ENCODE measurements around the gene PCYOX1L.
A peak's percentile ranks its signal among the peaks of the same experiment; 100 is the strongest.

PCYOX1L gene

DNA sequence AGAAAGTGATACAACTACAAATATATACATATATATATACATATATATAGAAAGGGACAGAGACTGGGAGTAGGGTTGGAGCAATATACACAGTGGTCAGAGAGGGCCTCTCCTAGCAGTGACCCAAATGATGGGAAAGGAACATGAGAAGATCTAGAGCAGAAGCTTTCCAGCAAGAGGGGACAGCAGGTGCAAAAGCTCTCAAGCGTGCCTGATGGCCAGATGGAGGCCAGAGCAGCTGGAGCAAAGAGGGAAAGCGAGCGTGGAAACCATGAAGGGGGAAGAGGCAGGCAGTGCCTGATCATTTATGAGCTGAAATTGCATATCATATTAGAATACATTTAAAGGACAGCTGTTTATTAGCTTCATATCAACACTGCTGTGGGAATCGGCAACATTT is 20.1 kb upstream of the PCYOX1L start:
- no peak for DNase-seq (ENCODE audit: low read depth)

DNA sequence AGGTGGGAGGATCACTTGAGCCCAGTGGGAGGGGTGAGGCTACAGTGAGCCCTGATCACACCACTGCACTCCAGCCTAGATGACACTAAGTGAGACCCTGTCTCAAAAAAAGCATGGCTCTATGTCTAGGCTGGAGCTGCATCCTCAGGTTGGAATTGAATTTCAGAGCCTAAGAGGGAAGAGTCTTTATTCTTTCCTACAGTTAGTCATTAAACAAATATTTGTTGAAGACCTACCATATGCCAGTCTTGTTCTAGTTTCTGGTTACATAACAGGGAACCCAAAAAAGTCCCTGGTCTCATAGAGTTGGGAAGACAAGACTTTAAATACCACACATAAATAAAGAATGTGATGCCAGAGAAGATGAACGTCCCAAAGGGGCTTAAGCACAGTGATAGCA is 19.5 kb upstream of the PCYOX1L start:
- DNase-seq (ENCODE audit: low read depth), result no peak

DNA sequence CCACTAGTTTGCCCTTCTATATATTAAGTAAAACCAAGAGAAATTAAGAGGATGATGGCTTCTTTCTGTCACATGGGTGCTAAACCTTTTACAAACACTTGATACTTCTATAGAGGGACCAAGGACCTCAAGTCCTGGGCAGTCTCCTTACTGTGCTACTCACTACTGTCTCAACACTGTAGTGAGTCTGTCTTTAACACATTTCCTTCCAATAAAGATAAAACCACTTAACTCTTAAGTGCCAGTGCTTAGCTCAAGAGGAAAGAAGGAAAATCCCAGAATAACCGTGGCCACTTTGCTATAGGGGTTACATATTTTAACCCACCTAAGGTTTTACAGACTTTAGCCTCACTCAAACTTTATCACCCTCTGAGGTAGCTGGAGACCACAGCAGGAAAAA is 16.9 kb upstream of the PCYOX1L start:
- no peak for DNase-seq (ENCODE audit: low read depth)

DNA sequence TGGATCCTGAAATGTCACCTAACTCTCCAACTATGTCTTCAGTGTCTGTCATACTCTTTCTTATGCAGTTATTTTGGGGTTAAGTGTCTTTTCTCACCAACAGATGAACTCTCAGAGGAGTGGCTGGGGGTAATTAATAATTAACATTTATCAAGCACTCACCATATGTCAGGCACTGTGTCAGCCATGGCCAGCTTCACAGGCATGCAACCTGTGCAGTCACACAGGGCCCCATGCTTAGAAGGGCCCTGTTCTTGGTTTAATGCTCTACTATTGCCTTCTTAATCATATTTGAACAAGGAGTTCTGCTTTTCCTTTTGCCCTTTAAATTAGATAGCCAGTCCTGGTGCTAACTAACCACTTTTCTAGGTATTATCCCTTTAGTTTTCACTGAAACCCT is 16.0 kb upstream of the PCYOX1L start:
- DNase-seq (ENCODE audit: low read depth), result no peak

DNA sequence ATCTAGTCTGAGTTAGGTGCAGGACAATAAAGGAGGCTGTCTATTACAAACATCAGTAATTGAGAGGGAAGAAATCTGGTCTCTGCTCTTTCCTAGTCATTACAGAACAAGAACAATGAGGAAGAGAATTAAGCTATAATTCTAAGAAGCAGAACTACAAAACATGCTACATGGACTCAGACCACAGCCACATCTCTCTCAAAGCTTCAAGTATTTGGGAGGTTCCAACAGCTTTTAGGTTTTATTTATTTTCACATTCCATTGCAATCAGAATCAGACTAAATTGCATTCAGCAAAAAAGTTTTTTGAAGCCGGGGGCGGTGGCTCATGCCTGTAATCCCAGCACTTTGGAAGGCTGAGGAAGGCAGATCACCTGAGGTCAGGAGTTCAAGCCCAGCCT is 13.7 kb upstream of the PCYOX1L start:
- DNase-seq (ENCODE audit: low read depth), result no peak

DNA sequence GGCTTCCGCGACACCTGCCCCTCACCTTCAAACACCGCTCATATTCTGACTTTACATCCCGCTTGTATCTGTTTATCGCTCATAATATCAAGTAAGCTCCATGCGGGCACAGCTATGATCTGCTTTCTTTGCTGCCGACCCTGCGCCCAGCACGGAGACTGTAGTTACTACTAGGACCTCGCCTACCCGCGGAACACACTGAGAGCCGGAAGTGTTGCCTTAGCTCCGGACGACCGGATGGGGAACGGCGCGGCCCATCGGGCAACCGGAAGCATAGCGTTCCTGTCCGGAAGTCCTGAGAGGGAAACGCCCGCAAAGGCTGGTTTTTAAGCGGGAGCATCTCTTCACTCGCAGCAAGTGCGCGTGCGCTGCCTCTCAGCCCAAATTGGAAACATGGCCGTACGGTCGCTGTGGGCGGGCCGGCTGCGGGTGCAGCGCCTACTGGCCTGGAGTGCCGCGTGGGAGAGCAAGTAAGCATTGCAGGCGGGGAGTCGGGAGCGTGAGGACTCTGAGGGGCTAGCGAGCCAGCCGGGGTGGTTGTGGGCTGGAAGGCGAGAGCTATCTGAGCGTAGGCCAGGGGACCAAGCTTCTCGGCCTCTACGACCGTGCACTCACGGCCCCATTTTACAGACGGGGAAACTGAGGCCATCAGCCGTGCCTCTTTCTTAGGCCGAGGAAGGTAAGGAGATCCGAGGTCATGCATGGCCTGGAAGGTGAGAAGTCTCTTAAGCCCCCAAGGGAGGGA is 12.5 kb upstream of the PCYOX1L start, which contains the start of gene GRPEL2:
TSS of gene GRPEL2 (plus strand) at position 353 of the 745 bp plus-strand sequence. CDS start at position 394, 41 bp downstream.
- DNase-seq (ENCODE audit: low read depth), result peak; percentile 97

DNA sequence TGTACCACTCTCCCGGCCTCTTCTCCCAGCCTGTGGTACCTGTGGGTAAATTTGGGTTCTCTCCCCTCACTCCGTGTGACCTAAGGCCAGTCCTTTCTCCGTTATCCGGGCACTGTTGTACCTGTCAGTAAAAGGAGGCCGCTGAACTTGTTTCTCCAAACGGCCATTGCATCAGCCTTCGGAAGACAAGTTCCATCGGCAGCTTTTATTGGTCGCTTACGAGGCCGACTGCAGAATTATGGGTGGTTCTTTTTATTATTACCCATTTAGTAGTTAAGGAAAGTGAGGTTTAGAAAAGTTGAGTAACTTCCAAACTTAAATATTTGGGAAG is 12.0 kb upstream of the PCYOX1L start:
- peak; percentile 29 for DNase-seq (ENCODE audit: low read depth)

DNA sequence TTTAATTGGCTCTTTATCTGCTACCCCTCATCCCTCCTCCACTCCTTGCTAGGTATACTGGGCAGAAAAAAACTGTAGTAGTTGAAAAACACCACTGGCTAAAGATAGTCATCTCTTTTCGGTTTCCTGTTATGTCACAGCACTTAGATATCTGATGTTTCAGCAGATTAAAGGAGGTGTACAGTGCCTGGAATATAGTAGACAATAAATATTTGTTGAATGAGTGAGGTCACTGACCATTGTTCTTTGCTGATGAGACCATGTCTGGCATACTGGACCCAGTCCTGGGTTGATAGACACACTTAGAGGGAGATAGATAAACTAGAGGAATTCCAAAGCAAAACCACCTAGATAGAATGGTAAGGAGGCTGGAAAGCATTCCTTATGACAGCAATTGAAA is 9.3 kb upstream of the PCYOX1L start:
- DNase-seq (ENCODE audit: low read depth), result no peak

DNA sequence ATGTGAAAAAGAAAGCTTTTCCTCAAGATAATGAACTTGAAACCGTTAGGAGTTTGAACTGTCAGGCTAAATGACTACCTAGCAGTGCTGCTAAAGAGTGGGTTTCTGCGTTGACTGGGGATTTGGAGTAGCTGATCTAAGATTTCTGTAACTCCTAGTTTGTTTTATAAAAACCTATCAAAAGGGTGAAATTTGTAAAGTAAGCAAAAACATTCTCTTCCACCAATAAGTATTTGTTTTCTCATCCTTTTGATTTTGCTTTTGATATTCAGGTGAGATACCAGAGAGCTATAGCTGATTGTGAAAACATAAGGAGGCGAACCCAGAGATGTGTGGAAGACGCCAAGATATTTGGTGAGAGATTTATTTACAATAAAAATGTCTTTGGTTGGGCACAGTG is 8.5 kb upstream of the PCYOX1L start:
- DNase-seq (ENCODE audit: low read depth), result no peak

DNA sequence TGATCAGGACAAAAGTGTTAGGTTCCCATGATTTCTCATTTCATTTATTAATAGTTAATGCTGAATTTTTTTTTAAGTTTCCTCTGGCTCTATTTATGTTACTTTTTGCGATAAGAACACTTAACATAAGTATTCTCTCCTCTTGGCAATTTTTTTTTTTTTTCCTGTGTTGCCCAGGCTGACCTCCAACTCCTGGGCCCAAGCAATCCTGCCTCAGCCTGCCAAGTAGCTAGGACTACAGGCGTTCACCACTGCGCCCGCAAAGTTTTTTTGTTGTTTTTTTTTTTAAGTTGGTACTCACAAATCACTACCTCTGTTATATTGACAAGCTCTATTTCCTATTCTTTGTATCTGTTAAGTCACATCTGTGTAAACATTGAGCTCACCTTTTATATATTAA is 5.7 kb upstream of the PCYOX1L start:
- DNase-seq (ENCODE audit: low read depth), result no peak

DNA sequence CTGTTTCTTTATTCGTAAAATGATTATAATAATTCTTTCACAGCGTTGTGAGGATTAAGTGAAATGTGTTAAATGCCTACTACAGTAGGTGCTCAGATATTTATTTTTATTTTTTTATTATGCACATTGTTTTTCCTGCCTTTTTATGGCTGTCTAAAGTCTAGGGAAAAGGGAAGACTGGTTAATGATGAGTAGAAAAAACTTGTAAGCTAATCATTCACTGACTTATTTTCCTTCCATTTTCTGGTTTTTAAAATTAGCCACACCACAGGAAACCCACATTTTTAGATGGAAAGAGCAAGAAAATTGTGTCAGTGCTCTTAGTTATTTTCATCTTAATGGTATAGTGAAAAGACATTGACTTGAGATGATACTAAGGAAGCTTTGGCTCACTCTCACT is 3.9 kb upstream of the PCYOX1L start:
- no peak for DNase-seq (ENCODE audit: low read depth)

DNA sequence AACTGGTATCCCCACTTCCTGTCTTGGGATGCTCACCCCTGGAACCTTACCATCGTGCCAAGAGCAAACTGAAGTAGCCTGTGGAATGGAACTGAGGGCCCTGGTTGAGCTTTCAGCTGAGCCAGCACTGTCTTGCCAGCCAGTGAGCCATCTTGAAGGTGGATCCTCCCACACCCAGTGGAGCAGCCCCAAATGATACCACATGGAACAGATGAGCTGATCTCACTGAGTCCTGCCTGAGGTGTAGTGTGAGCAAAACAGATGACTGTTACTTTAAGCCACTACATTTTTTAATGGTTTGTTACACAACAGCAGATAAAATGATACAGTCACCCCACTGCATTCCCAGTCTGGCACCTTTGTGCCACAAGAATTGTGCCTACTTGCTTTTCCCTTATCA is 2.2 kb upstream of the PCYOX1L start:
- peak; percentile 8 for DNase-seq (ENCODE audit: low read depth)

DNA sequence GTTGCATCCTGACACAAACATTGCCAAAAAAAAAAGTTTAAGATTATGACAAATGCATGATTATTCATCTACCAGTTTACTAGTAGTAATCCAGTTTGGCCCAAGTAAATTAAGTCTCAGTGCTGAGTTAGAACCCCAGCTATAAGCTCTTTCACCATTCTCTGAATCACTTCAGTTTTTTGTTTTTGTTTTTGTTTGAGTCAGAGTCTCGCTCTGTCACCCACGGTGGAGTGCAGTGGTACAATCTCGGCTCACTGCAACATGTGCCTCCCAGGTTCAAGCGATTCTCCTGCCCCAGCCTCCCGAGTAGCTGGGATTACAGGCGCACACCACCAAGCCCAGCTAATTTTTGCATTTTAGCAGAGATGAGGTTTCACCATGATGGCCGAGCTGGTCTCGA is 1.5 kb upstream of the PCYOX1L start:
- no peak for DNase-seq (ENCODE audit: low read depth)

DNA sequence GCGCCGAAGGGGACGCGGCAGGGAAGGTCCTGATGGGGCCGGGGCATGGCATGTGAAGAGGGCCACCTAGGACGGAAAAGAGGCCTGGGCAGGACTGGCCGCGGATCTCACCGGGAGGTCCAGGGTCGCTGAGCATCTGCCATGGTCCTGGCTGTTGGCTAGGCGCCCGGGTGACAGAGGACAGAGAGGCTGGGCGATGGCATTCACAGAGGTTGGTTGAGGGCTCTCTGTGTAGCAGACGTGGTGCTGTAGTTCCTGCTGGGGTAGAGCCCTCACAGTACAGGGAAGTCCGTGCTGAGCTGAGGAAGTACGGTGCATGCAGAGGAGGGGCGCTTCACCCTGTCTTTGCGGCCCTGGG is 427 bp downstream of the PCYOX1L start:
- no peak for DNase-seq (ENCODE audit: low read depth)

DNA sequence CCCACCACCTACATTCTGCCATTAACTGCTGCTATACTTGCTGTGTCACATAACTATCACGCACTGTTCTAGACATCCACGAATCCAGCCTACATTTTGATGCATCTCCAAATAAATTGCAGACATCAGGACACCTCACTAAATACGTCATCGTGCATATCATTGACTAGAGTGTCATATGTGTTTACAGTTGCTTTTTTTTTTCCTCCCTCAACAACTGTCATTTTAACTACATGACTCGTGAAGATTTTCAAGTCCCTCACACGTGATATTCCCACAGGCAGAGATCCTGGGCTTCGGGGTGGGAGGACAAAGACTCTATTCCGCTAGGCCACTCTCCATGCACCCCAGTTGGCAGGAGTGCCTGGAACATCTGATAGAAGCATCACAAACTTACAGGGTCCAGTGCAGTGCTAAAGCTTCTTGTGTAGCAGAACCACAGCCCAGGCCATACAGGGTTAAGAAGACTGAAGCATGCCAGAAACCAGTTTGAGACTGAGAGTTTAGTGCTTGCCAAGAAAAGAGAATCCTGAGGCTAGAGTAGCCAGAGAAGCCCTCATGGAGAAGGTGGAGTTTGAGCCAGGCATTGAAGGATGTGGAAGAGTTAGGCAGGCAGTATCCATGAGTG is 1.1 kb downstream of the PCYOX1L start:
- DNase-seq (ENCODE audit: low read depth), result no peak

DNA sequence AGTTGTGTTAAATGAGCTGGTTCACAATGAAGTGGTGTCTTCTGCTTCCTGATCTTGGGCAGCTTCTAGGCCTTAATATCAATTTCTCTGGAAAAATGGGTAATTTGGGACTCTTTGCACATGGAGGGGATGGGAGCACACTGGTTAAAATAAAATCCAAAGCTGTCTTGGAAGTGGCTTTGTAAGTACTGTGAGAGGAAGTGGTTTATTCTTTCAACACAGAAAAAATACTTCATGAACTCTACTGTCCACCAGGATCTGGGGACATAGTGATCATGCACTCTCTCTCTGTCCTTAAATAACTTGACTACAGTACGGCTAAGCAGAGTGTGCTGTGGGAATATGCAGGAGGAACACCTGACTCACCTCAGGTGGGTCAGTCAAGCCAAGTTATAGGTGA is 2.4 kb downstream of the PCYOX1L start:
- no peak for DNase-seq (ENCODE audit: low read depth)

DNA sequence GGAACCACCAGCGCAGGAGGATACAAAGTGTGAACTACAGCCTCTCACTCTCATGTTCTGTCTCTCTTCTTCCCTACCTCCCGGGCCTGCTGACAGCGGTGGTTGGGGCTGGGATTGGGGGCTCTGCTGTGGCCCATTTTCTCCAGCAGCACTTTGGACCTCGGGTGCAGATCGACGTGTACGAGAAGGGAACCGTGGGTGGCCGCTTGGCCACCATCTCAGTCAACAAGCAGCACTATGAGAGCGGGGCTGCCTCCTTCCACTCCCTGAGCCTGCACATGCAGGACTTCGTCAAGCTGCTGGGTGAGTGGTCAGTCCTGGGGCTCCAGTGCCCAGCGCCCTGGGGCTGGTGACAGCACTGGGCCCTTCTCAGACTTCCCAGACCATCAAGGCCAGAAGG is 4.7 kb downstream of the PCYOX1L start:
- no peak for DNase-seq (ENCODE audit: low read depth)

DNA sequence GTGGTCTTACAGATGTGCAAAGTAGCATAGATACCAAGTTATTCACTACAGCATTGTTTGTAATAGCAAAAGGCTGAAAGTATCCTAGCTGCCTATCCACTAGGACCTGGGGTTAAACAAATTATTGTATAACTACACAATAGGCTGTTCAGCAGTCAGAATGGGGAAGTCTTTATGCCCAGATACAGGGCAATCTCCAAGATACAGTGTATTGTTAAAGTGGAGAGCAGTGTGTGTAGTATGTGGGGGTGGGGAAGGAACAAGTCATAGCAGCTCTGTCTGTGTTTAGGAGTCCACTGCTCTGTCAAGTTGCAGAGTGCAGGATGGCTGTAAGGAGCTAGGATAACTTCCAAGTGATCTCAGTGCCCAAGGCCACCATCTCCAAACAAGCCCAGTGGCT is 5.5 kb downstream of the PCYOX1L start:
- no peak for DNase-seq (ENCODE audit: low read depth)

DNA sequence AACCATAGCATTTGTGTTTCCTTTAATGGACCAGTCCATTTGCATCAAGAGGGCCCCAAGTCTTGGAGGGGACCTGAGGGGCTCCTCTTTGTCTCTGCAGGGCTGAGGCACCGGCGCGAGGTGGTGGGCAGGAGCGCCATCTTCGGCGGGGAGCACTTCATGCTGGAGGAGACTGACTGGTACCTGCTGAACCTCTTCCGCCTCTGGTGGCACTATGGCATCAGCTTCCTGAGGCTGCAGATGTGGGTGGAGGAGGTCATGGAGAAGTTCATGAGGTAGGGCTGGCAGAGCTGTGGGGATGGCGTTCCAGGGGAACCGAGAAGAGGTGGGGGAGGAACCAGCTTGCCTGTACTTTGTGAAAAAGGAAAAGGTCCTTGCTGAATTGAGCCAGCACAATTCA is 6.1 kb downstream of the PCYOX1L start:
- no peak for DNase-seq (ENCODE audit: low read depth)

DNA sequence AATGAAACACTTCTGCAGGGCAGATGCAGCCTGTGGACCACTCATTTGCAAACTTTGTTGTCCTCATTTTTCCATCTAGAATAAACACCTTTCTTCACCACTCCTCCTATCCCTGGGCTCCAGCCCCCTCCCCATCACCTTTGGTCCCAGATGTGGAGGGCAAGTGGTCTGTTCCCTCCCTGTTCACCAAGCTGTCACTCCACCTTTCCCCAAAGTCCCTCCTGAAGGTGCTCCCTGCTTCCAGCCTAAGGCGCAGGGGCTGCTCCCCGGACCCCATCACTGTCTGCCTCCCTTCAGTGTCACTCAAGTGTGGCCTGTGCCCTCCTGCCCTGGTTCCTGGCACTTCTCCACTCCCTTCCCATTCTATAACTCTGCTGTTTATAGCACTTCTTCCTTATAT is 6.9 kb downstream of the PCYOX1L start:
- DNase-seq (ENCODE audit: low read depth), result no peak

DNA sequence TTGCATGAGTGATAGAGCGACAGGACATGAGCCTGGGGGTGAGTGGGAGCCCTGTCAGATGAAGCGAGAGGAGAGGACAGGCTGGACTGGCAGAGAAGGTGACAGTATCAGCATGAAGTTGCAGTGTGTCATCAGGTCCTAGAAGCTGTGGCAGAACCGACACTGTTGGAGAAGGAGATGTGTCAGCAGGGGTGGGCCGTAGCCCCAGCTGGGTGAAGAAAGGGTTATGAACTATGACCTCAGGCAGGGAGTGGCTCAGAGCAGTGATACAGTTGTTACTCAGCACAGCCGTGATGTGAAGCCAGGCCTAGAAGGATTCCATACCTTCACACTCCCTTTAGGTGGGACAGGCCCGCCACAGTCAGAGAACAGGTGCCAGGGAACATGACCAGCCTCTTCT is 7.6 kb downstream of the PCYOX1L start:
- DNase-seq (ENCODE audit: low read depth), result no peak

DNA sequence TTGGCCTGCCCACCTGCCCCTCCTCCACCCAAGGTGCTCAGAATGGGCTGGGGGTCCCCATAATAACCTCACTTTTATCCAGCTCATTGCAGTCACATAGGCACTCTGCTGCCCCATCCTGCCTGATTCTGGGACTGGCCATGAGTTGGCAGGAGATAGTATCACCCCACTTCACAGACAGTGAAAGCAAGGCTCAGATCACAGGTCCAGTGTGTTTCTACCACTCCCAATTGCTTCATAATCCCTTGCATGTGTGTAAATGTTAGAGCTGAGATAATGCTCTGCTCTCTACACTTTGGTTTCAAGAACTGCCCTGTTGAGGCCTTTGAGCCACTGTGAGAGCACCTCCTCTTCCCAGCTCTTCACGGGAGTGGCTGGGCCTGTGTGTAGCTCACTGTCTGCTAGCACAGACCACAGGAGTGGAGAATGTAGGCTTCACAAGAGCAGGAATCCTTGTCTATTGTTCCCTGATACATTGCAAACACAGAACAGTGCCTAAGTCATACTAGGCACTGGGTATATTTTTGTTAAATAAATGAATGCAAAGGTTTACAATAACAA is 8.4 kb downstream of the PCYOX1L start:
- no peak for DNase-seq (ENCODE audit: low read depth)

DNA sequence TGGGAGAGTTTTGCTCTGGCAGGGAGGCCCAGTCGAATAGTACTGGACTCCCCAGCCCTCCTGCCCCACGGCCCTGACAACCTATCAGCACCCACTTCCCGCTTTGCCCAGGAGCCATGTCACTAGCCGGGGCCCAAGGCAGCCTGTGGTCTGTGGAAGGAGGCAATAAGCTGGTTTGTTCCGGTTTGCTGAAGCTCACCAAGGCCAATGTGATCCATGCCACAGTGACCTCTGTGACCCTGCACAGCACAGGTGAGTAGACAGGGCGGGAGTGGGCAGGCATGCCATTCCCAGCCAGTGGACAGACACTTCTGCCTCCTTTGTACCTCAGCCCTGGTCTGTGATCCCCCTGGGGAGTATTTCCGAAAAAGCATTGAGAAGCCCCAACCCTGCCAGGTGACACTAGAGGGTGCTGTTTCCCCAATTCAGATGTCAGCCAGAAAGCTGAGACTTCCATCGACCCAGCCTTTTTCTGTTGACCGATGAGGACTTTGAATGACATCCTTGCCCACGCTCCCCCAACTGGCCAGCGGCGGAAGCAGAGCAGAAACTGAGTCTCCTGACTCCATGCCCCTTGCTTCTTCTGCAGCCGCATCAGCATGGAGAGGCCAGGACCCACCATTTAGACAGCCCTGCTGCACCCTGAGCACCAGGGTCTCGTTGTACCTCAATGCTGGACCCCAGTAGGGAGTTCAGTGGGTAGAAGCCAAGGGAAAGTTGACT is 9.6 kb downstream of the PCYOX1L start:
- DNase-seq (ENCODE audit: low read depth), result peak; percentile 47

All from amniotic epithelial cell (primary cell).